Measurements from ENCODE around the gene DPP9.

DNA sequence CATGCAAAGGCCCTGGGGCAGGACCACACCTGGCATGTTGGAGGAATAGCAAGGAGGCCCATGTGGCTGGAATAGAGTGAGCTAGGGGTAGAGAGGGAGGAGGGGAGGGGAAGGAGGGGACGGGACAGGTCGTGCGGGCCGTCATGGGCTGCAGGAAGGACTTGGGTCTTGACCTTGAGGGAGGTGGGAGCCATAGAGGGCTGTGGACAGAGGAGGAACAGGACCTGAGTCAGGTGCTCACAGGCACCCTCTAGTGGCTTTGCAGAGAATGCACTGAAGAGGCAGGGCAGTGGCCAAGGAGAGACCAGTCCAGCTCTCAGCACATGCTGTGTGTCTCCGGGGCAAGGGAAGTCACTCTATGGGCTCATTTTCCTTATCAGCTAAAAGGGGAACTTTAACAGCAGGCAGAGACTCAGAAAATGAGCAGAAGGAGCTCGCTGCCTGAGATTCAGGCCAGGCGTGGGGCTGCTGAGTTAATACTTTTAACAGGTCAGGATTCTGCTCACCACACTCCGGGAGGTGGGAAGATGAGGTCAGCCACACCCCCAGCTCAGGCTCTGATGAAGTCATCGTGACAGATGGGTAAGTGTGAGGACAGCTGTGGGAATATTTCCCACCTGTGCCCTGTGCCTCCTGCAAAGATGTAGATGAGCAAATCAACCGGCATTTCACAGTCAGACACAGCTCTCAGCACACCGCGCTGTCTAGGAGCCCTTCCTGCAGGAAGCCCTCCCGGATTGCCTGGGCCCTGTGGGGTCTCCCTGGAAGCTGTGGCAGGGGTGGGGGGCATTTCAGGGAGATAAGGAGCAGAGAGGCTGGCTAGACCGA lies 90.3 kb downstream of the DPP9 start:
- TF ChIP-seq, protein P1, sequence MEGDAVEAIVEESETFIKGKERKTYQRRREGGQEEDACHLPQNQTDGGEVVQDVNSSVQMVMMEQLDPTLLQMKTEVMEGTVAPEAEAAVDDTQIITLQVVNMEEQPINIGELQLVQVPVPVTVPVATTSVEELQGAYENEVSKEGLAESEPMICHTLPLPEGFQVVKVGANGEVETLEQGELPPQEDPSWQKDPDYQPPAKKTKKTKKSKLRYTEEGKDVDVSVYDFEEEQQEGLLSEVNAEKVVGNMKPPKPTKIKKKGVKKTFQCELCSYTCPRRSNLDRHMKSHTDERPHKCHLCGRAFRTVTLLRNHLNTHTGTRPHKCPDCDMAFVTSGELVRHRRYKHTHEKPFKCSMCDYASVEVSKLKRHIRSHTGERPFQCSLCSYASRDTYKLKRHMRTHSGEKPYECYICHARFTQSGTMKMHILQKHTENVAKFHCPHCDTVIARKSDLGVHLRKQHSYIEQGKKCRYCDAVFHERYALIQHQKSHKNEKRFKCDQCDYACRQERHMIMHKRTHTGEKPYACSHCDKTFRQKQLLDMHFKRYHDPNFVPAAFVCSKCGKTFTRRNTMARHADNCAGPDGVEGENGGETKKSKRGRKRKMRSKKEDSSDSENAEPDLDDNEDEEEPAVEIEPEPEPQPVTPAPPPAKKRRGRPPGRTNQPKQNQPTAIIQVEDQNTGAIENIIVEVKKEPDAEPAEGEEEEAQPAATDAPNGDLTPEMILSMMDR (conservative IDR thresholded peaks at IDR 0.05; ENCODE audit: low read length): peak; percentile 82
- no peak for TF ChIP-seq EZH2phosphoT487 (IDR thresholded peaks at IDR 0.05; ENCODE audit: borderline replicate concordance, low read depth, low read length)

Data from OCI-LY7 (cell line).